Hepatocyte (in vitro differentiated cells): ENCODE measurements around the gene MRPL53. TPM values are rescaled to one million over a fixed set of nuclear protein-coding genes. Genes with fewer than 3 reads are reported as not detected.

Experiments used
- DNase-seq: peaks from one replicate; pipeline ENCODE4 v3.0.0-alpha.2; 2016; ENCODE audit warnings: low spot score
- H2AFZ ChIP-seq: fragments of 200-600 bp; sonication (generic); 2 replicates; pipeline ENCODE4 v1.6.0; 2016; ENCODE audit warnings: antibody characterized with exemption, mild to moderate bottlenecking
- H3K27ac ChIP-seq: fragments of 200-600 bp; sonication (generic); 2 replicates; pipeline ENCODE4 v1.5.1; 2016; ENCODE audit warnings: mild to moderate bottlenecking
- H3K27me3 ChIP-seq: fragments of 200-600 bp; sonication (generic); 2 replicates; pipeline ENCODE4 v1.6.1; 2016
- H3K36me3 ChIP-seq: fragments of 200-600 bp; sonication (generic); replicated peaks from 2 replicates; pipeline ENCODE4 v1.5.1; 2016; ENCODE audit warnings: low read depth; ENCODE audit not compliant: insufficient read depth
- H3K4me1 ChIP-seq: fragments of 200-600 bp; sonication (generic); 2 replicates; pipeline ENCODE4 v1.5.1; 2016; ENCODE audit warnings: mild to moderate bottlenecking, moderate library complexity; ENCODE audit not compliant: insufficient read depth
- H3K4me2 ChIP-seq: fragments of 200-600 bp; sonication (generic); 2 replicates; pipeline ENCODE4 v1.6.0; 2016
- H3K4me3 ChIP-seq: fragments of 200-600 bp; sonication (generic); 2 replicates; pipeline ENCODE4 v1.5.1; 2016; ENCODE audit warnings: mild to moderate bottlenecking
- H3K79me2 ChIP-seq: fragments of 200-600 bp; sonication (generic); 2 replicates; pipeline ENCODE4 v1.6.0; 2017; ENCODE audit warnings: mild to moderate bottlenecking
- H3K9me2 ChIP-seq: fragments of 200-600 bp; sonication (generic); replicated peaks from 2 replicates; pipeline ENCODE4 v1.6.0; 2017; ENCODE audit warnings: mild to moderate bottlenecking; ENCODE audit not compliant: insufficient read depth
- H3K9me3 ChIP-seq: fragments of 200-600 bp; sonication (generic); 2 replicates; pipeline ENCODE4 v1.5.1; 2016; ENCODE audit warnings: low read depth, mild to moderate bottlenecking
- H4K20me1 ChIP-seq: fragments of 200-600 bp; sonication (generic); 2 replicates; pipeline ENCODE4 v1.6.0; 2016; ENCODE audit warnings: mild to moderate bottlenecking; ENCODE audit not compliant: insufficient read depth, poor library complexity, severe bottlenecking
- EZH2 ChIP-seq: fragments of 200-600 bp; sonication (generic); IDR thresholded peaks from 2 replicates; pipeline ENCODE4 v1.6.1; 2016; ENCODE audit warnings: antibody characterized with exemption, mild to moderate bottlenecking, borderline replicate concordance
- EZH2phosphoT487 ChIP-seq: fragments of 200-600 bp; sonication (generic); IDR thresholded peaks from one replicate; pipeline ENCODE4 v1.6.1; 2018; ENCODE audit warnings: antibody characterized with exemption, mild to moderate bottlenecking, low read depth, moderate library complexity; ENCODE audit not compliant: unreplicated experiment, severe bottlenecking
- WGBS: methylation state at CpG from one replicate; pipeline ENCODE4 v1.1.6; 2016; ENCODE audit warnings: low lambda C conversion rate; ENCODE audit errors: missing lambda C conversion rate; 5-methylcytosine and 5-hydroxymethylcytosine counted together
- polyA plus RNA-seq: library from polyadenylated mRNA; unstranded; fragments of >200 nt; fragmentation: Nextera tagmentation; extraction: Ambion mirVana; gene quantifications from 2 replicates; pipeline ENCODE4 v1.2.1, GENCODE V29; 2016
- total RNA-seq: library from RNA; depleted of rRNA; stranded (reverse); fragments of >200 nt; gene quantifications from 2 replicates; pipeline ENCODE4 v1.2.3, GENCODE V29; 2014
- TF ChIP-seq, protein P1 (sequence below): fragments of 200-600 bp; sonication (generic); IDR thresholded peaks from 2 replicates; pipeline ENCODE4 v1.5.1; 2016; ENCODE audit warnings: antibody characterized with exemption, mild to moderate bottlenecking; ENCODE audit not compliant: poor library complexity

MRPL53 gene
- total and polyA plus RNA-seq, 2 experiments from 2014 or later: 23.4 to 95.9 TPM

DNA sequence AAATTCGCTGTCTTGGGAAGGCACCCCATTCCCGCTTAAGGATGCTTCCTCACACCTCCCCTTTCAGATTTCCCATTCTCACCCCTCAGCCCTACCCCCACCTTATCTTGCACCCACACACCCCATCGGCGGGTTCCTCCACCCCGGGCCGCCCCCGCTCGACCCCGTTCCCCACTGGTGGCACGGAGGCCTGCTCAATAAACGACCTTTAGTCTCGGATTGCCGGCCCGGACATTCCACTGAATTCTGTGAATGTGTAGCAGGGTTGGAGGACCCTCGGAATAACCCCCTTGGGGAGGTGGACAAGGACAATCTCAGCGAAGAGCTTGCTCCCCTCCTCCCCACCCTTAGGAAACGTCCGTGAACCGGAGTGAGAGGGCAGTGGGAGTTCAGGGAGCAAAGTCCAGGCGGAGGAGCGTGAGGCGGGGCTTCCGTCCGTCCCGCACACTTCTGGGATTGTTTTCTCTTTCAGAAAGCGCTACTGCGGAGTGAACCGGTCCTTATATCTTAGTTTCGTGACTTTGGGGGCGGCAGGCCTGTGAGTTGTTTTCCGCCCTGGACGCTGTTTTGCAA, 29.8 kb upstream of the MRPL53 start:
- Histone ChIP-seq H3K4me2 (peak overlapping the region; percentile 92), H3K4me3 (peak overlapping the region; percentile 40), H2AFZ (peak overlapping the region; percentile 80), H3K9me2 (no peaks in the 10 kb centered on the region), H4K20me1 (no peaks in the 10 kb centered on the region), H3K27ac (peak overlapping the region; percentile 99), H3K79me2 (peaks cover 40% of the 10 kb centered on the region), H3K27me3 (peaks cover 41% of the 10 kb centered on the region), H3K36me3 (no peaks in the 10 kb centered on the region), H3K4me1 (peaks cover 64% of the 10 kb centered on the region), H3K9me3 (no peaks in the 10 kb centered on the region)
- WGBS: 17% methylated on average over 31 of the region's 32 CpGs
- TF ChIP-seq, protein P1, sequence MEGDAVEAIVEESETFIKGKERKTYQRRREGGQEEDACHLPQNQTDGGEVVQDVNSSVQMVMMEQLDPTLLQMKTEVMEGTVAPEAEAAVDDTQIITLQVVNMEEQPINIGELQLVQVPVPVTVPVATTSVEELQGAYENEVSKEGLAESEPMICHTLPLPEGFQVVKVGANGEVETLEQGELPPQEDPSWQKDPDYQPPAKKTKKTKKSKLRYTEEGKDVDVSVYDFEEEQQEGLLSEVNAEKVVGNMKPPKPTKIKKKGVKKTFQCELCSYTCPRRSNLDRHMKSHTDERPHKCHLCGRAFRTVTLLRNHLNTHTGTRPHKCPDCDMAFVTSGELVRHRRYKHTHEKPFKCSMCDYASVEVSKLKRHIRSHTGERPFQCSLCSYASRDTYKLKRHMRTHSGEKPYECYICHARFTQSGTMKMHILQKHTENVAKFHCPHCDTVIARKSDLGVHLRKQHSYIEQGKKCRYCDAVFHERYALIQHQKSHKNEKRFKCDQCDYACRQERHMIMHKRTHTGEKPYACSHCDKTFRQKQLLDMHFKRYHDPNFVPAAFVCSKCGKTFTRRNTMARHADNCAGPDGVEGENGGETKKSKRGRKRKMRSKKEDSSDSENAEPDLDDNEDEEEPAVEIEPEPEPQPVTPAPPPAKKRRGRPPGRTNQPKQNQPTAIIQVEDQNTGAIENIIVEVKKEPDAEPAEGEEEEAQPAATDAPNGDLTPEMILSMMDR: no peak
- TF ChIP-seq EZH2: peak; percentile 15
- DNase-seq: peak; percentile 75

DNA sequence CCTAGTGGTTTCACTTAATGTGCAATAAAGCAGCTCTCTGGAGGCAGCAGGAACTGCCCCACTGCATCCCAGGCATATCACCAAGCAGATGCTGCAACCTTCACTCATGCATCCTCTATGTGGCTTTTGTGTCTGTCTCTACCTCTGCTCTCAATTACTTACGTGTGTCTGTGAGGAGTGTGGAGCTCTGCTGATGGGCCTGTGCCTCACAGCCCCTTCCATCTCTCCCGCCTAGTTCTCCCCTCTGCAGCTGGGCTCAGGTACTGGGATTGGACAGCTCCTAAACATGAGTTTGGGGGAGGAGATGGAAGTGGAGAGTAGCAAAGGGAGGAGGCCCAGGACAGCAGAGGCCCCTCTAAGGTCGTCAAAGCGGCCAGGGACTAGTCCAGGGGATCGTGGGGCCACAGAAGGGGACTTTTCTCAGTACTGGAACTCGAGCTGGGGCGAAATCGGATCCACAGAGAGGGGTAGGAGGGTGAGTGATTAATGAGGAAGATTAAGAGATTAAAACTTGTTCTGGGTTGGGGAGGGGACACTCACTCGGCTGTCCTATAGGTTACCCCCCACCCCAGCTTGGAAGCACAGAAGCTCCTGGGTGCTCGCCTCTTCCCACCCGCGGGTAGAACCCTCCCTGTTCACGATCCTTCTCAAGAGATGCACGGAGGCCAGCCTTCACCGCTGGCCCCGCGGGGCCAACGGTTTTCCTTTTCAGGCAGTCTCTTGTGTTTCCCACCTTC, 29.0 kb upstream of the MRPL53 start:
- Histone ChIP-seq H3K9me3 (no peaks in the 10 kb centered on the region), H3K4me3 (peak overlapping the region; percentile 6), H3K4me2 (peak overlapping the region; percentile 92), H3K4me1 (peaks cover 61% of the 10 kb centered on the region), H3K27me3 (peaks cover 49% of the 10 kb centered on the region), H3K36me3 (no peaks in the 10 kb centered on the region), H4K20me1 (no peaks in the 10 kb centered on the region), H3K27ac (peak overlapping the region; percentile 99), H2AFZ (no peak overlapping the region), H3K79me2 (peaks cover 35% of the 10 kb centered on the region), H3K9me2 (no peaks in the 10 kb centered on the region)
- no peak for DNase-seq
- no peak for TF ChIP-seq EZH2phosphoT487
- no peak for TF ChIP-seq EZH2
- TF ChIP-seq, protein P1: no peak
- 51% methylated on average over 18 of the region's 18 CpGs for WGBS

DNA sequence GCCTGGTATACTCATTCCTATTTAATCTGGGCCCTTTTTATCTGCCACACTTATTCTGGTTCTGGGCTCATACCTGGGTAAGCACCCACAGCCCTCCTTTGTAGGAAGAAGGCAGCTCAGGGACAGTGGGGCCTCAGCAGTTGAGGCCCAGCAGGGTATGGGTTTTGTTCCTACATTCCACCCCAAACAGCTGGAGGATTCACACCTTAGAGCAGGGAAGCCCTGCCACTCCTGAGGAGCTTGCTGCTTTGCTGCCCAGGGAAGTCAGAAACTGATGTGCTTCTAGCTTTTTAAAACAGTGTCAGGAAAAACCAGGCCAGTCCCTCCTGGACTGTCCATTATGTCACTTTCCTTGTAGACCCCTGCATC, 28.1 kb upstream of the MRPL53 start:
- Histone ChIP-seq H3K4me1 (peaks cover 52% of the 10 kb centered on the region), H3K36me3 (no peaks in the 10 kb centered on the region), H3K9me2 (no peaks in the 10 kb centered on the region), H4K20me1 (no peaks in the 10 kb centered on the region), H3K27me3 (peaks cover 50% of the 10 kb centered on the region), H3K79me2 (peaks cover 25% of the 10 kb centered on the region), H3K4me2 (peak overlapping the region; percentile 98), H2AFZ (no peak overlapping the region), H3K4me3 (no peak overlapping the region), H3K9me3 (no peaks in the 10 kb centered on the region), H3K27ac (no peak overlapping the region)
- DNase-seq: no peak
- TF ChIP-seq EZH2phosphoT487 (no peak), EZH2 (no peak)
- TF ChIP-seq, protein P1: no peak
